H1 (cell line): ENCODE results near the gene MIP. TPM values are rescaled to one million over a fixed set of nuclear protein-coding genes. Genes with fewer than 3 reads are reported as not detected.

Experiments used
- SIRT6 ChIP-seq: IDR thresholded peaks from one replicate; pipeline ENCODE4 v1.7.1; 2012; ENCODE audit warnings: low read length, inconsistent platforms
- polyA plus RNA-seq, 7 experiments: library from polyadenylated mRNA; depleted of rRNA in 3 of 7; stranded (reverse) in 5 of 7; unstranded in 2 of 7; fragments of >200 nt in 5 of 7; fragments of 200-250 nt in 2 of 7; gene quantifications; 1 replicate in 5 of 7; 2 replicates in 1 of 7; 4 replicates in 1 of 7; pipeline versions ENCODE4 v1.2.1 to v1.2.3, GENCODE V29; 2011 to 2013; ENCODE audit warnings: missing spikeins in 2 of 7, mixed read lengths in 2 of 7
- total RNA-seq: library from RNA; stranded (reverse); fragmentation: NEBNext Ultra II Directional; extraction: Animal tissue kit (Norgen Biotek cat#: 25700); gene quantifications from 2 replicates; pipeline ENCODE4 v1.2.1, GENCODE V29; 2021
- TF ChIP-seq, protein P1 (sequence below): IDR thresholded peaks from 2 replicates; pipeline ENCODE4 v1.6.1; 2011; ENCODE audit warnings: low read depth, mild to moderate bottlenecking, low read length; ENCODE audit not compliant: insufficient read depth

The MIP gene
- total and polyA plus RNA-seq, 2 of the 8 experiments (the other 6 are each of a cell fraction or from before 2014, with no cell fraction given), result 0.05 TPM; not detected in 1

DNA sequence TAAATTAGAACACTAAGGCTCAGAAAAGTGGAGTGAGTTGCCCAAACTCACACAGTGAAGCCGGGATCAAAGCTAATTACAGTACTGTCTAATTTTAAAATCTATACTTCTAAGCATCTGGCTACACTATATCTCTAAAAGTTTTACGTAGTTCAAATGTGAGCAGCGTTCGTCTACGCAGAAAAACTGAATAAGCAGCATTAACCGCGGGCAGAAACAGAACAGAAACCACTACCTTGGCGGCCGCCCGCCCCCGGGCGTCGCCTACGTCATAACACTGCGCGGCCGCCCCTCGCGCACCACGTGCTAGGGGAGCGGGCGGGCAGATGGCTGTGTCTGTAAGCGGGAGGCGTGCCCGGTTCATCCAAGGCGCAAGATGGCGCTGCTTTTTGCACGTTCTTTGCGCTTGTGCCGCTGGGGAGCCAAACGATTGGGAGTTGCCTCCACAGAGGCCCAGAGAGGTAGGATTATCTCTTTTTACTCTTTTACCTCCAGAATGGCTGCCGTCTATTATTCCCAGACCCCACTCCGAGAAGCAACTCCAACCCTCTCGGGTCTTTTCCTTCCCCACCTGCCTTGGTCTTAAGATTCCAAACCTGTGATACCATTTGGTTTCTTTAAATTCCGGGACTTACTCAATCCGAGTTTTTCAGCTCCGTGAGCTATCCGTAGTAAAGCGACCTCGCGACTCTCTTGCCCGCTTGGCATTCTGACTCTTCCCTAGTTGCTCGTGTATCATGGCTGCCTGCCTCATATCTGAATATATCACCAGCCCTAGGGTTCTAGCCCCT lies 14.0 kb upstream of the MIP start, which contains the start of gene SPRYD4 (continued):
- TF ChIP-seq, protein P1, sequence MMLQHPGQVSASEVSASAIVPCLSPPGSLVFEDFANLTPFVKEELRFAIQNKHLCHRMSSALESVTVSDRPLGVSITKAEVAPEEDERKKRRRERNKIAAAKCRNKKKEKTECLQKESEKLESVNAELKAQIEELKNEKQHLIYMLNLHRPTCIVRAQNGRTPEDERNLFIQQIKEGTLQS, result peak; percentile 97
- no peak for TF ChIP-seq SIRT6
